NCI-H345 treated with DMSO at 0.1 percent for 48 hours (cell line): ENCODE data around the gene SLC25A28.

Experiments used
- DNase-seq: peaks from one replicate; lab custom pipeline; 2025; ENCODE audit not compliant: unreplicated experiment; lab: John Stamatoyannopoulos, UW

Gene SLC25A28, protein sequence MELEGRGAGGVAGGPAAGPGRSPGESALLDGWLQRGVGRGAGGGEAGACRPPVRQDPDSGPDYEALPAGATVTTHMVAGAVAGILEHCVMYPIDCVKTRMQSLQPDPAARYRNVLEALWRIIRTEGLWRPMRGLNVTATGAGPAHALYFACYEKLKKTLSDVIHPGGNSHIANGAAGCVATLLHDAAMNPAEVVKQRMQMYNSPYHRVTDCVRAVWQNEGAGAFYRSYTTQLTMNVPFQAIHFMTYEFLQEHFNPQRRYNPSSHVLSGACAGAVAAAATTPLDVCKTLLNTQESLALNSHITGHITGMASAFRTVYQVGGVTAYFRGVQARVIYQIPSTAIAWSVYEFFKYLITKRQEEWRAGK

DNA sequence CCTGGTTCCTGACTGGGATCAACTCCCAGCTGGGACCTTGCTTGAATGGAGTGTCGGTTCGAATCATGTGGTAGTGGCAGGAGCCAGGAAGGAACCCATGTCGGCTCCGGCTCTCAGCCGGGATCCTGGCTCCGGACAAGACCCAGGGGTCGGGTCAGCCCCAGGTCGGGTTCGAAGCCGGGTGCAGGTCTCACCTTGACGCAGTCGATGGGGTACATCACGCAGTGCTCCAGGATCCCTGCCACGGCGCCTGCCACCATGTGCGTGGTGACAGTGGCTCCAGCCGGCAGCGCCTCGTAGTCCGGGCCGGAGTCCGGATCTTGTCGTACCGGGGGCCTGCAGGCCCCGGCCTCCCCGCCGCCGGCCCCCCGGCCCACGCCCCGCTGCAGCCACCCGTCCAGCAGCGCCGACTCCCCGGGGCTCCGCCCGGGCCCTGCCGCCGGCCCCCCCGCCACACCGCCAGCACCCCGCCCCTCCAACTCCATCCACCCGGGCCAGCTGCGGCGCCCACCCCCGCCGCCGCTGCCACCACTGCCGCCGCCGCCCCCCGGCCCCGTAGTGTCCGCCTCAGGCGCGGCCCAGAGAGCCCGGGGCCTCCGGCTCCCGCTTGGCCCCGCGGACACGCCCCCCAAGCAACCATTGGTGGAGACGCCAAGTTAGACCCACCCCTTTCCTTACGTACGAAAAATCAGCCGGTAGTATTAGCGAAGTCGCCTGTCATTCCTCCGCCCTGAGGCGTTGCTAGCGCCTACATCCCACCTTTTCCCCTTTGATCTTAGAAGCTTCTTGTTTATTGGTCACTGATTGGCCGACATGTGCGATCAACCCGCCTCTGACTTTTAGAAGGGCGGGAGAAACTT lies at the start of gene SLC25A28:
Gene SLC25A28, minus strand, starts transcription at position 589 of the 860 bp plus-strand sequence. Its CDS starts 104 bp downstream, at position 485.
- peak; percentile 97 for DNase-seq

DNA sequence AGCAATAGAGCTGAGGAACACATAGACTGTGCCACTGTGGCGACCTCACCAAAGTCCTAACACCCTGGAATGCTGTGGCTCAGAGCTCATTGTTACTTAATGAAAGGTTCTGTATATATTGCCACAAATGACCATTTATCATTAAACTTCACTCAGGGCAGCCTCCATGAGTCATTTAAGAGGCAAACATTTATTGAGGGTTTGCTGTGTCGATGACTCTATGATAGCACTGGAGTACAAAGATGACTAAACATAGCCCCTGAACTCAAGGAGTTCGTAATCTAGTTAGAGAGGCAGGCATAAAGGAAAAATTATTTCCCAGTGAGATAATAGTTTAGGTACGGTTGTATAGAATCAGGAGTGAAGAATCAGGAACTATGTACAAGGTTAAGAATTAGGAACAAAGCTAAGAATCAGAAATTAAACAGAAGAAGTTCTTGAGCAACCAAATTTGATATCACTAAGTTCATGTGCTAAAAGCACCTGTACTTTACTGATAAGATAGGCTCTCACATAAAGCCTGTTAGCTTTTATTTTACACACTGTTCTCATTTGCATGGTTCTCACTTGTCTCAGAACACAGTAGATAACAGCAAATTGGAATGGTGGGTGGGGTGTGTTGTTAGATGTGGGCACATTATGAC lies 47.0 kb upstream of the SLC25A28 start:
- DNase-seq, result no peak

DNA sequence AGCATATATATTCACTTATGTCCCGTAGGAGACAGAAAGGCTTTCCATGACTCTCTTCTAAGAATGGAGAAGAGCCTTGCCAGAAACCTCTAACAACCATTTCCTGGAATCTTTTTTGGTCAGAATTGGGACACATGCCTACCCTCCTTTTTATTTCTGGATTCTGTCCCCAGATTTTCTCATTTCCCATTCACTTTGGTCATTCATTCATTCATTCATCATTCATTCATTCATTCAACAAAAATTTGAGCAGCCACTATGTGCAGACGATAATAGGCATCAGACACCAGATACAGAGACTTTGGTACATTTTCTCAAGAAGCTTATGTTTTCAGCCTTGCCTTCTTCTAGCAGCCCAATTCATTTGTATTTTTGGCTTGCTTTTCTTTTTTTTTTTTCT lies 45.1 kb upstream of the SLC25A28 start:
- DNase-seq, result no peak

DNA sequence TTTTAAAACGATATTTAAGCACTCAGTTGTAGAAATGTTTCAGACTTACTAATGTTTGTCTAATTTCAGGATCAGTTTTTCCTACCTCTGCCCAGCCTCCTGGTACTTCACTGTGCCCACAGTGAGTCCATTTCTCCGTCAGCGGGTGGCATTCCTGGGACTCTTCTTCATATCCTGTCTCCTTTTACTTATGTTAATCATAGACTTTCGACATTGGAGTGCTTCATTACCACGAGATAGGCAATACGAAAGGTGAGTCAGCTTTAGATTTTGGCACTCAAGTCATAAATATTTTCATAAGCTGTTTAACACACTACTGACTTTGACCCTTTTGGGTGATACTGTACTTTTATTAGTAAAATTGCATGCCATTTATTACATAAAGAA lies 41.1 kb upstream of the SLC25A28 start:
- DNase-seq, result no peak

DNA sequence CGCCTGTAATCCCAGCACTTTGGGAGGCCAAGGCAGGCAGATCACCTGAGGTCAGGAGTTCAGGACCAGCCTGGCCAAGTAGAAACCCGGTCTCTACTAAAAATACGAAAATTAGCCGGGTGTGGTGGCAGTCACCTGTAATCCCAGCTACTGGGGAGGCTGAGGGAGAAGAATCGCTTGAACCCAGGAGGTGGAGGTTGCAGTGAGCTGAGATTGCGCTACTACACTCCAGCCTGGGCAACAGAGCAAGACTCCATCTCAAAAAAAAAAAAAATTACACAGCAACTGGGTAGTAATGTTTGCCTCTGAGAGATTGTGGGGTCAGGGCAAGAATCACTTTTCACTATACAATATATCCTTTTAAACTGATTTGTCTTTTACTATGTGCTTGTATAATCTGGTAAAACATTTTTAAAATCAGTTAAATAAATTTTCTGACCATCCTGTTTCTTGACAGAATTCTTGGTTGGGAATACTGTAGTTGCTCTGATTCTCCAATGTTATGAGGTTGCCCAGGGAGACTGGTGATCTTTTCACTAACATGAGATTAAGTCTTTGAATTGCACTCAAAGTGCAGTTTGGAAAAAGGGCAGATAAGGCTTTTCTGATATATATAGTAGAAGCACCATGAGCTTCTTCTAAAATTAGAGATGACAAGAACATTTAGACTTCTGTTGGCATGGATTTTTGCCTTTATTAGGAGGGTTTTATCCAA lies 40.6 kb upstream of the SLC25A28 start:
- no peak for DNase-seq

DNA sequence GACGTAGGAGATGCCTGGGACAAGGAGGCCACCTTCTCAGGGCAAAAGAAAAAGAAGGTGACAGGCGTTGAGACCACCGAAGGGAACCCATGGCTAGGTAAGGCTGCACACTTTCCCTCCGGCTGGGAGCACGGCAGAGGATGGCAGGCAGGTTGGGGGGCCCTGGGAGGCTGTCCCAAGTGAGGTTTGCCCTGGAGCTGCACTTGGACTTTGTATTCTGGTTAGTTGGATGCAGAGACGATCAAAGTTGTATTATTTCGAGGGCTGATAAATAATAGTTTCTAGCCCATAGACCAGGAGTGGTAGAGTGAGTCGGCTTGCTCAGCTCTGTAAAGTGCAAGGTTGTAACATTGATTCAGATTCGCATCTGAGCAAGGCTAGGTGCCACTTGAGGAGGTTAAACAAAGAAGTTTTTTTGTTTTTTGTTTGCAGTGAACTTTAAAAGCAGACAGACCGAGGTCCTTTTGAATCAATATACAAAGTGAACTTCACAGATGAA lies 39.7 kb upstream of the SLC25A28 start:
- no peak for DNase-seq

DNA sequence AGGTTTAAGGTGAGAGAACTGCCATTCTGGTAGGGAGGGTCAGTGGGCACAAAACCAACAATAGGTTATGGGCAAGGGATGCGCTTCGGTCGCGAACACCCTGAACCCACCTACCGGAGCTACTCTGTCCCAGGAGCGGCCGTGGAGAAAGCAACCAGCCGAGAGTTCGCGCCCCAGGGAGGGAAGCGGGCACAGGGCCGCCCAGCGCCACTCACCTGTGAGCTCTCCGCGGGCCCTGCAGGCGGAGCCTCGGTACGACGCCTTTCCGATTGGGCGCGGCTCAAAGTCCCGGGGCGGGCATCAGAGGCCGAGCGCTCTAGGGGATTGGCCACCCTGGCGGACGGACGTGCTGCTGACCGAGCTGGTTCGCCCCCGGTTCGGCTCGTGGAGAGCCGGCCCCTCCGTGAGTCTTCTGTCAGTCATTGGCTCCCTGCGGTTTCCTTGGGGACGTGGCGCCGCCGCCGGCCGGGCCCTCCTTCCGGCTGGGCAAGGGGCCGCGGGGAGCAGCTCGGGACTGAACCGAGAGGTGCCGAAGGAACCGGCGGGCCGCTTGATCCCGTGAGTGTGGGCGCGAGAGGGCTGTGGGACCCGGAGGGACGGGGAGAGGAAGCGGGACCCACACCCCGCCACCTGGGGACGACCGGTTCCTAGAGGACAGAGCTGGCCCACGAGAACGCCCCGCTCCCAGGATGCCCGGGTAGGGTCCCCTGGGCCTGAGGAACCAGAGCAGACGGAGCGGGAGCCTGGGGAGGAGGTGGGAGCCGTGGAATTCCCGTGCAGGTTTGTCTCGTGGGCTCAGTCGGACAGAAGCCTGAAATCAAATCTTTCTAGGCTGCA lies 39.0 kb upstream of the SLC25A28 start, which contains the start of gene ENTPD7:
Gene ENTPD7, plus strand, starts transcription at position 479 of the 837 bp plus-strand sequence. CDS start 448 bp downstream, outside the sequence.
- DNase-seq, result peak; percentile 81

DNA sequence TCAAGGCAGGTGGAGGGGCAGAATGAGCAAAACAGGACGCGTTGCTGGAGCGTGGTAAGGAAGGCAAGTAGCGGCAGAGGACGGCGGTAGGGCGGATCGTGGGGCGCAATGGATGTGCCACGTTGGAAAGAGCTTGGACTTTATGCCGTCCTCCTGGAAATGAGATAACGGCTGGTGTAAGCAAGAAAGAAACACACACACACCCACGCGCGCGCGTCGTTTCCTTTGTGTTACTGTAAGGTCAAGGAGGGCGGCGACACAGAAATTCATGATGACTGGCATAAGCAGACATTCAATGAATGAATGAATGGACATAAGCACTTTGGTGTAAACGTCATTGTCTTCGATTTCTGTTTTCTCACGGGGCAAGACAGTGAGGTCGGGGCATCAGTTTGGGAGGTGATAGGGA lies 38.4 kb upstream of the SLC25A28 start:
- DNase-seq, result no peak

DNA sequence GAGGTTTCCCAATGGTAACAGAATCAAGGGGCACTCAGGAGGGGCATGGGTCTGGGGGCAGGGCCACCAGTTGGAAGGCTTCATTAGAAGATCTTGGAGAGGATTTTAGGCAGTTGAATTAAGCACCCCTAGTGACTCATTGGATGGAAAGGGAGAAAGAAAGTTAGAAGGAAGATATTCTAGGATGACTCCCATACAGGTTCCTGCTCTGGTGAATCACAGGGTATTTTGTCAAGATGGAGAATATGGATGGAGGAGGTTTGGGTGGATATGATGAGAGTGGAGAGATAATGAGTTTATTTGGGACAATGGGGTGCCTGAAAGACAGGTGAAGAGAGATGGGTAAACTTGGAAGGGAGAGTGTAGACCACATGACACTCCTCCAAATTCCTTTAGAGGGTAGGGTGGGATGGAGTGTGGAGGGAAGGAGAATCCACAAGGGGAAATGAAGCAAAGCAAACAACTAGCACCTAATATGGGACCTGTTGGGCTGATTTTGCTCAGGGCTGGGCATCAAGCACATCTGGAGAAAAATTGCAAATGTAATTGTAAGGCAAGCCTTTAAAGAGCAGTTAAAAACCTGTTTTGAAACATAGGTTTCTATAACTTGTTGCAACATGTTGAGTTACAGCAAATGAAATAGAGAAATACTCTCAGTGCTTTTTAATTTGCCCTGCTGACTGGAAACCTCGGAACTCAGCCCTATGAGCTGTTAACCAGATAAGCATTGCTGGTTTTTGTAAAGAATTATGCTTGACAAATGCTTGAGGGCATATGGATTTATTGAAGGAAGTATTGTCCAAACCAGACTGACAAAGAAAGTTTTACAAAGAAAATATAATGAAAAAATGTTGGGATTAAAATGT lies 36.2 kb upstream of the SLC25A28 start:
- DNase-seq, result no peak

DNA sequence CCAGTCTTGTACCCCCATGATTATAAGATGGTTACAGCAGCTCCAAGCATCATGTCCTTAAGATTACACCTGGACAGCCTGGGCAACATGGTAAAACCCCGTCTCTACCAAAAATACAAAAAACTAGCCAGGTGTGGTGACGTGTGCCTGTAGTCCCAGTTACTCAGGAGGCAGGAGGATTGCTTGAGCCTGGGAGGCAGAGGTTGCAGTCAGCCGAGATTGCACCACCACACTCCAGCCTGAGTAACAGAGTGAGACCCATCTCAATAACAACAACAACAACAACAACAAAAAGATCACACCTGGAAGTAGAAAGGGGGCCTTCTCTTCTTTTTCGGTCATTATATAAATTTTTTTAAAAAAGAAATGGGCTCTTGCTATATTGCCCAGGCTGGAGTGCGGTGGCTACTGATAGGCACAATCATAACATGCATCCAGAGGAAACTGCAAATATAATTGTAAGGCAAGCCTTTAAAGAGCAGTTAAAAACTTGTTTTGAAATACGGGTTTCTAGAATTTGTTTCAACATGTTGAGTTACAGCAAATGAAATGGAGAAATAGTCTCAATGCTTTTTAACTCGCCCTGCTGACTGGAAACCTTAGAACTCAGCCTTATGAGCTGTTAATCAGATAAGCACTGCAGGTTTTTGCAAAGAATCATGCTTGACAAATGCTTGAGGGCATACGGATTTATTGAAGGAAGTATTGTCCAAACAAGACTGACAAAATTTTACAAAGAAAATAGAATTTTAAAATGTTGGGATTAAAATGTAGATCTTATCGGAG lies 34.3 kb upstream of the SLC25A28 start:
- no peak for DNase-seq

DNA sequence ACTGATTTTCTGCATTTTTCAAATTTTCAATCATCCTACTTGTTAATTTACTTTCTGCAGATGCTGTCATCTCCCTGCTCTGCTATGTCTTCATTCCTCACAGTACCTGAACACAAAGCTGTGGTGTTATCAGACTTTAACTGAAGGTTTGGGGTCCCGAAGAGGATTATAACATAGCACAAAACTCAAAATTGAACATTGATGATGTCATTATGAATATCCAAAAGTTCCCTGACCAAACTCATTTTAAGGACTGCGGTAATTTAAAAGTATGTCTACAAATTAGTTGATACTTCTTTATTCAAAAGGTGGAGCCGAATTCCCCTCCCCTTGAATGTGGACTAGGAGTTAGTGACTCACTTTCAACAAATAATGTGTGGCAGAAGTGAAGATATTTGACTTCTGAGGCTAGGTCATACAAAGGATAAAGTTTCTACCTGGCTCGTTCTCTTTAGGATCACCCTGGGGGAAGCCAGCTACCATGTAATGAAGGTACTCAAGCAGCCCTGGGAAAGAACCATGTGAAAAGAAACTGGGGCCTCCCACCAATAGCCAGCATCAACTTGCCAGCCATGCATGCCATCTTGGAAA lies 32.7 kb upstream of the SLC25A28 start:
- DNase-seq, result no peak

DNA sequence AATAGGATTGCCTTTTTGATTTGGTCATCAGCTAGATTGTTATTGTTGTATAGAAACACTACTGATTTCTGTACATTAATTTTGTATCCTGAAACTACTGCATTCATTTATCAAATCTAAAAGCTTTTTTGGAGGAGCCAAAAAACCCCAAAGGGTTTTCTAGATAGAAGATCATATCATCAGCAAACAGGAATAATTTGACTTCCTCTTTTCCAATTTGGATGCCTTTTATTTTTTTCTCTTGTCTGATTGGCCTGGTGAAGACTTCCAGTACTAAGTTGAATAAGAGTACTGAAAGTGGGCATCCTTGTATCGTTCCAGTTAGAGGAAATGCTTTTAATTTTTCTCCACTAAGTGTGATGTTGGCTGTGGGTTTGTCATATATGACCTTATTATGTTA lies 28.5 kb upstream of the SLC25A28 start:
- no peak for DNase-seq

DNA sequence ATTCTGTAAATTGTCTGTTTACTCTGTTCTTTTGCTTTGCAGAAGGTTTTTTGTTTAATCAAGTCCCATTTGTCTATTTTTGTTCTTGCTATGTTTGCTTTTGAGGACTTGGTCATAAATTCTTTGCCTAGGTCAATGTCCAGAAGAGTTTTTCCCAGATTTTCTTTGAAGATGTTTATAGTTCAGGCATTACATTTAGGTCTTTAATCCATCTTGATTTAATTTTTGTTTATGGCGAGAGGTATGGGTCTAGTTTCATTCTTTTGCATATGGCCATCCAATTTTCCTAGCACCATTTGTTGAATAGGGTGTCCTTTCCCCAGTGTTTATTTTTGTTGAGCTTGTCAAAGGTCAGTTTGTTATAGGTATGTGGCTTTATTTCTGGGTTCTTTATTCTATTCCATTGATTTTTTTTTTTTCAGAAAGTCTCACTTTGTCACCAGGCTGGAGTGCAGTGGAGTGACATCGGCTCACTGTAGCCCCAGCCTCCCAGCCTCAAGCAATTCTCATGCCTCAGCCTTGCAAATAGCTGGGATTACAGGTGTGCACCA lies 27.4 kb upstream of the SLC25A28 start:
- DNase-seq, result no peak

DNA sequence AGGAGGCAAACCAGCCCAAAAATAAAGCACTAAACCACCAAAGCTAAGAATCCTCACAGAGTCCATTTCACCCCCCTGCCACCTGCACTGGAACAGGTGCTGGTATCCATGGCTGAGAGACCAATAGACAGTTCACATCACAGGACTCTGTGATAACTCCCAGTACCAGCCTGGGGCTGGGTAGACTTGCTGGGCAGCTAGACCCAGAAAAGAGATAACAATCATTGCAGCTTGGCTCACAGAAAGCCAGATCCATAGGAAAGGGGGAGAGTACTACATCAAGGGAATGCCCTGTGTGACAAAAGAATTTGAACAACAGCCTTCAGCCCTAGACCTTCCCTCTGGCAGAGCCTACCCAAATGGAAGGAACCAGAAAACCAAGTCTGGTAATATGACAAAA lies 13.6 kb upstream of the SLC25A28 start:
- no peak for DNase-seq

DNA sequence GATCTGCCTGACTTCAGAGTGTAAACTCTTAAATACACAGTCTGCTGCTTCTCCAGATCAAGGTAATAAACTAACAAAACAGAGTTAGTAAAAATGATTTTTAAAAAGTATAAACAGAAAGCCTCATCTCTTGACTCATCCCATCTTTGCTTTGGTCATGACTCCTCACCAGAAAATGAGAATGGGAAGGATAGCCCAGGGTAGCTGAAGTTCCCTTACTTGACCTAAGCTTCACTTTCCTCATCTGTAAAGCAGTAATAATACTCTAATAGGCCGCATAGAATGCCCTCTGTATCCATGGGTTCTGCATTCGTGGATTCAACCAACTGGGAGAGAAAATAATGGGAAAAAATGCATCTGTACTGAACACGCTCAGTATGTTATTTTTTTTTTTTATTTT lies 11.3 kb upstream of the SLC25A28 start:
- no peak for DNase-seq

DNA sequence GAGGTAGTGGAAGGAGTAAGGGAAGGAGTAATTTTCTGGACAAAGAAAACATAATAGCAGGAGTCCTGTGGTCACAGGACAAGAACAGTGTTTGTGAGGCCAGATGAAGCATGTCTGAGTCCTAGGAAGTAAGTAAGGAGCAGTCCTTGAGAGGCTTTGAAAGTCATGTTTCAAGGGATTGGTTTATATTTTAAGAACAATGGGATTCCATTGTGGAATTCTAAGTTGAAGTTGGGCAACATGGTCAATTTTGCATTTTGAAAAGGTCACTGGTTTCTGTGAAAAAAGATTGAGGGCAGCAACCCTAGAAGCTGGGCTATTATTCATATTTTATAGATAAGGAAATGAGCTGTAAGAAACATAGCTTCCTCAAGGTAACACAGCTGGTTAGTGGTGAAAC lies 10.8 kb upstream of the SLC25A28 start:
- no peak for DNase-seq

DNA sequence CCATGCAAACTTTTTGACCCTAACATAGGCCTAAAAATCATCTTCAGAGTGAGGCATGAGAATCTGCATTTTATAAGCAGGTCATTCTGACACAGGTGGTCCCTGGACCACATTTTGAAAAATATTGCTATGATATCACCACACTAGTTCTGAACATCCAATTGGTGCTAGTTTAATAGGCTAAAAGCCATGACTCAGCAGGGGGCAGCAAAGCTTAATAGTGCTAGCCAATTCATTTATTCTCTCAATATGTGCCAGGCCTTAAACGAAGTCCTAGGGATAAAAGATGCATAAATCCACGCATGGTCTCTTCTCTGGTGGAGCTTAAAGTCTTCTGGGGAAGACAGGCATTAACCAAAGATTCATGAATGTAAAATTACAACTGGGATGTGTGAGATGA lies 10.2 kb upstream of the SLC25A28 start:
- DNase-seq, result no peak

DNA sequence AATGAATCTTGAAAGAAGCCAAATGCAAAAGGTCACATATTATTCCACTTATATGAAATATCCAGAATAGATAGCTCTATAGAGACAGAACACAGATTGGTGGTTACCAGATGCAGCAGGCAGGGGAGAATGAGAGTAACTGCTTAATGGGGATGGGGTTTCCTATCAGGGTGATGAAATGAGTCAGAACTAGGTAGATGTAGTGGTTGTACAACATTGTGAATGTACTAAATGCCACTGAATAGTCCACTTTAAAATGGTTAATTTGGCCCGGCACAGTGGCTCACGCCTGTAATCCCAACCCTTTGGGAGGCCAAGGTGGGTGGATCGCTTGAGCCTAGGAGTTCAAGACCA lies 9.4 kb upstream of the SLC25A28 start:
- DNase-seq, result no peak
